Stimulated activated CD8-positive, alpha-beta memory T cell treated with anti-CD3 and anti-CD28 coated beads, Interleukin-7, amount 100 ng/mL, for 48 hours (primary cell): ENCODE data around the gene SNRK.

Source experiments
- DNase-seq, 2 donors: peaks; one replicate each; pipeline ENCODE4 v3.0.0-alpha.2; 2020; ENCODE audit warnings: low read depth in 1 of 2; ENCODE audit errors: extremely low read depth in 1 of 2

SNRK gene

DNA sequence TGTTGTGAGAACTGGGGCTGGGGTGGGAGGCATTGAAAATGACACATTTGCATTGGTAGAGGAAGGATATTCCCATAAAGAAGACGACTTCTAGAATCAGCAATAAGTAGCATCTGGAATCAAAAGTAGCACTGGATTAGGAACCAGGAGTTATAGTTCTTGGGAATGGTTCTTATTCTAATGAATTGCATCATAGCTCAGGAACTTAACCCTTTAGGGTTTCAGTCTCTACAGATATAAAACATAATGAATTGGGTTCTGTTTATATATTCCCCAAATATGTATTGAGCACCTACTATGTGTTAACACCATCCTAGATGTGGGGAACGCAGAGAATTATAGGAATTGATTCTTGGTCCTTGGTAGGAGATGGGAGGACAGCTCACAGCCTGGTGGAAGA, 16.3 kb upstream of the SNRK start:
- no peak for DNase-seq

DNA sequence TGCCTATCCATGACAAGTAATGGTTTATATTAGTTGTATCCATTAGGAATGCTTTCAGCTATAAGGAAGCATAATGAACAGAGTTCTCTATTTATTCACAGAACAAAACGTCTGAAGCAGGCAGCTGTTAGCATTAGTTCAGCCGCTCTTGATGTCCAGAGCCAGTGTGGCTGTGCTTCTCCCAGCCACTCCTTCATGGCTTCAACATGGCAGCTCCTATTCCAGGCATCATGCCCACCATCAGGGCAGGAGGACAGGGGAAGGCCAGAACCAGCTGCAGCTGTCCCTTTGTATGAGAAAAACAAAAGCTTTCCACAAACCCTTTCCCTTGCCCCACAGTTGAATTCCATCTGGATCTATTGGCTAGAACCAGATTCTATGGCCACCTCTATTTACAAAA, 12.9 kb upstream of the SNRK start:
- DNase-seq, result no peak

DNA sequence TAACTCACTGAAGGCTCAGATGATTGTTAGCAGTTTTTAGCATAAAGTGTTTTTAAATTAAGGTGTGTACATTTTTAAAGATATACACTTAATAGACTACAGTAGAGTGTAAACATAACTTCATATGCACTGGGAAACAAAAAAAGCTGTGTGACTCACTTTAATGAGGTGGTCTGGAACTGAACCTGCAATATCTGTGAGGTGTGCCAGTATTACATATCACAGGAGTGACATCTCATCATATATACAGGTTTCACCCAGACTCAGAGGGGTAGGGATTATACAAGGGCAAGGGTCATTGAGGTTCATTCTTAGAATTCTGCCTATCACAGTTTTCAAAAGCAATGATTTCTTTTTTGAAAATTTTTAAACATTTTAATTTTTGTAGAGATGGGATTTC, 7.3 kb upstream of the SNRK start:
- no peak for DNase-seq

DNA sequence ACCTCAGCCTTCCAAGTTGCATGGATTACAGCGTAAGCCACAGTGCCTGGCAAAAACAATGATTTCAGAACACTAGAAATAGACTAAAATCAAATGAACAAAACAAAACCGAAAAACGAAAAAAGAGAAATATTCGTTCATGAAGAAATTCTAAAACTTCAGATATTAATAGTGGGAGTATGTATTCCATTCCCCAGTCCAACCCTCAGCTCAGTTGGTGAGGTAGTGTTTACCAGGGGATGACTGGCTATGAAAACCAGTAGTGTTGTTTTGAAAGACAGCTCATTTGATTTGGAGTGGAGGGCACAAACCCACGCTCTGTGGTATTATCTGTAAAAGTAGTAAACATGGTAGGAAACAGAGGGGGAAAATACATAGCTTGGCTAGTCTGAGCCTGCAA, 6.8 kb upstream of the SNRK start:
- no peak for DNase-seq

- DNase-seq, result no peak
Observed at GRCh38 chr3:43281020-43281419, 5.3 kb upstream of the SNRK start.

DNA sequence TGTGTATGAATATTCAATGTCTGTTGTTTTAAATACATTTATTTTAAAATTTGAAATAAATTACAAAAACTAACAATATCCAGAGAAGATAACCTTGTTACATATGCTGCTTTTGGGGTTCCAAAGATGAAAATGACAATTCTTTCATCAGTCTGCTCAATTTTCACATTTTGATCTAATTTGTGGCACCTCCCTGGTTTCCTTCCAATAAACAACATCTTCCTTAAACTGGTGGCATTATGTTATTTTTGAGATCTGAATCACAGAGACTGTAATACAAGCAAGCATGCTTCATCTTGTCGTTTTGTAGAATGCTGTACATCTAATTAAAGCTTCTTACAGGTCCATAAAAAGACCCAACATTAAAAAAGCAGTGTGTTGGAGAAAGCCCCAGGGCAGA, 2.2 kb upstream of the SNRK start:
- no peak for DNase-seq

- no peak for DNase-seq
Observed at GRCh38 chr3:43285644-43286043, 696 bp upstream of the SNRK start.

DNA sequence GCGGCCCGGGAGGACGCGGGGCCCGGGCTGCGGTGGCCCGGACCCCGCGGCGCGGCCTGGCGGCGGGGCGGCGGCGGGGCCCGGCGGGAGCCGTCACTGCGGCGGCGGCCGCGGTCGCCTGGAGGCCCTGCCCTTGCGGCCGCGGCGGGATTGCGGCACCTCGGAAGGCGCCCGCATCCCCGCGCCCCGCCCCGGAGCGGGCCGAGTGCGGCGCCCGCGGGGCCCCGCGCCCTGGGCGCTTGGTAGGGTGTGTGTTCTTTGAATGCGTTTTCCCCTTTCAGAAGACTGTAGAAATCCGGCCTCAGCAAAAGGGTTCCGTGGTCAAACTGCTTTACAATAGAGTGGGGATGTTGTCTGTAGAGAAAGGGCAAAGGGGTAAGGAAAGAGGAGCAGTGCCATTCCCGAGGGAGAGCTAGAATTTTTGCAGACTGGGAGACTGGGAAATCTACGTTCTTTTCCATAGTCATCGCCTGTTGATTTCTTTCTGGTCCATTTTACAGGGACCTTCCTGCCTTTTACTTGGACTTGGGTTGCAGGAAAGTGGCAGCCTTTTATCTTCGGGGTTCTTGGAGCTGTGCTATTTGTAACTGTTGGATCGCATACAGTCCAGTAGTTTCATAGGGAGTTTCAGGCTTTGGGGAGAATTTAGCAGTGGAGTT, 630 bp downstream of the SNRK start:
- DNase-seq, result no peak

DNA sequence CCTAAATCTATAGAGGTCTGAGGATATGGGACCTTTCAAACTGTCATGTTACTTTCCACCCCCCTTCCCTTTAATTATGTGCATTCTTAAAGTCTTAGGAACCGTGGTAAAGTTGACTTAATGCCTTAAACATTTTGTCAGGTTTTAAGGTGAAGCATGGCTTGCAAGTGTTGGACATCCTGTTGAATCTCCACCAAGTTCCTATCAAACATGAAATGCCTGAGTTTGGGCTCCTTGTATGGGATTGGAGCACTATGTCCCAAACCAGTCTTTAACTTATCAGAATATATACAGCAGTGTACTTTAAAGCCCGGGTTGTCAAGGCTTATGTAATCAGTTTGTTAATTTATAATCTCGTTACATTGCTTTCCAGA, 1.1 kb downstream of the SNRK start:
- no peak for DNase-seq

DNA sequence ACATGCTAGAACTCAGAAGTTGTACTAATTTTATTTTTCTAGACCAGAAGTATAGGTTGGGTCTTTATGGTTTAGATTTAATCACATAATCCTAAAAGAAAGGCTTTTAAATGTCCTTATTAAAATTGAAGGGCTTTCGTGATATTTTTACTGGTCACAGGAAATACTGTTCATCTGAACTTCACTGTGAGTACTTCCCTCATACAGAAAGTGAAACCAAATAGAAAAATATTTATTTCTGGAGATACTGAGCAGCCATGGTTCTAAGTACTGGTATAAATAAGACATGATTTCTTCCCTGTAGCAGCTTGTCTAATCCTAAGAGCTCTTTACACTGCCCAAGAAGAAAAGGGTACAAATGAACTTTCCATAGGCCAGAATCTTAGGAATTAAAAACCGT, 2.0 kb downstream of the SNRK start:
- no peak for DNase-seq

- no peak for DNase-seq
Observed at GRCh38 chr3:43288850-43289249, 2.5 kb downstream of the SNRK start.

- no peak for DNase-seq
Observed at GRCh38 chr3:43289401-43289800, 3.1 kb downstream of the SNRK start.

GRCh38 chr3:43289841-43290470, 3.6 kb downstream of the SNRK start:
- no peak for DNase-seq

GRCh38 chr3:43290956-43291355, 4.6 kb downstream of the SNRK start:
- no peak for DNase-seq

DNA sequence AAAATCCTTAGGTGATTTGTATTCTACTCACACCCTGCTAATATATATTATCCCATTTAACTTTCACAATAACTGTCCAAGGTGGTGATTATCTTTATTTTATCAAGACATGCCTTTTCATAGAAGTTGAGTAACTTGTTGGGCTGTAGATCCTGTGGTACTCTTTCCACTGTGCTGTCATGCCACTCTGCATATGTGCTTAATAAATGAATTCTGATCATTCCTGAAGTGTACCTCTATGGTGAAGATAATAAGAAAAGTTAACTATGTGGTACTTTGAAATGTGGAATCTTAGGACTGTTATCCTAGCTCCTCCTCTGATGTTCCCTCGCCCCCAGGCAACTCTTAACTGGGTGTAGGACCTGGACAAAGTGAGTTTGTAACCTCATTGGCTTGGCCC, 5.2 kb downstream of the SNRK start:
- no peak for DNase-seq

DNA sequence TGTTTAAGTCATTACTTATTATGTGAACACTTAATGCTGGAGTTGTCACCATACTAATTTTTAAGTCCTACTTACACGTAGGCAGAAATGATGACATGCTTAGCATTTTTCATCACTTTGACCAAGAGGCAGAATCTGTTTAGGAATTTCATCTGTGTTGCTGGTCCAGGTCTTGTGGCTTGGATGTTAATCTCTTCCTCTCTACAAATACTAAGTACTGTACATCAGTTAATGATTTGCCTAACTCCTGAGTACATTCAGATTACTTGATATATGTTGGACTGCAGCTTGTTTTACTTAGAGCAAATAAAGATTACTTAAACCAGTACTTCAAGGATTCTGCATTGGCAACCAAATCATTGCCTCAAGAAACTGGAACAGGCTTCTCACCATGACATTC, 8.6 kb downstream of the SNRK start:
- DNase-seq, result no peak

- peak; percentile 13 to 40 for DNase-seq
Observed at GRCh38 chr3:43296565-43296964, 10.2 kb downstream of the SNRK start.

DNA sequence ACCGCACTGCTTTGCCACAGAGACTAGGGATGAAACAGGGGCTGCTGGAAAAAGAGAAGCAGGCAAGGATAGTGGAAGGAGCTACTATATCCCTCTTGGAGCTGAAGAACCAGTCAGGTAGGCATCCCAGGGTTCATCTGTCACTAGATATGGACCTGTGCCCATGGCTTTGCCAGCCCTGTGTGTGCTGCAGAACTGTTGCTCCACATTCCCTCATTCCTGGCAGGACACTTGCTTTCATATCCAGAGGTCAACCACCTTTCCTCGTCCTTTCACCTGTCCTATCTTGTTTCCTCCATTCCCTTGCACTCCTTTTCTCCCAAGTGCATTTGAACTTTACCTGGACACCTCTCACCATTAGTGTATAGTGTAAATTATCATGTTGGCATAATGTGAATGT, 12.0 kb downstream of the SNRK start:
- DNase-seq, result no peak

DNA sequence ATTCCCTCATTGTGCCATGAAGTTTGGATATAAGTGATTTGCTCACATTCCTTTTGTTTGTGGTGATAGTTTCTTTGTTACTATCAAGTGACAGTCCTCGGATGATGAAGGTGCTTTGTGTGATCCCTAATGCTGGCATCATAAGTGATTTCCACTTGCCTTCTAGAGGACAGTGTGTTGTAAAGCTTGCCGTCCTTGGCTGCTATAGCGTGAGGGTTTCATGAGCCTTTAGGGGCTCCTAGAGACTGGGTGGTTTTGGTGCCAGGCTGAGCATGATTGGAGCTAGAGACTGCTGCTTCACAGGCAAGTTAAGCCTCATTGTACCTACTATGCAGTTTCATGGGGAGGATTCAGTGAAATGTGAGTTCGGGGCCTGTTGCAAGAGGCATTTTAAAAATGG, 12.4 kb downstream of the SNRK start:
- DNase-seq, result no peak

- no peak for DNase-seq
Observed at GRCh38 chr3:43302116-43302880, 16.0 kb downstream of the SNRK start.

- no peak for DNase-seq
Observed at GRCh38 chr3:43304126-43304525, 17.8 kb downstream of the SNRK start.

- DNase-seq, result no peak
Observed at GRCh38 chr3:43307226-43307625, 20.9 kb downstream of the SNRK start.
